GM20000 (cell line): ENCODE results near the gene MRPL51.

ENCODE experiments used
- DNase-seq: peaks from one replicate; pipeline ENCODE4 v3.0.0; 2012; ENCODE audit warnings: low spot score
- TF ChIP-seq, protein P1 (sequence below): IDR thresholded peaks from 2 replicates; pipeline ENCODE4 v1.5.1; 2012; ENCODE audit warnings: mild to moderate bottlenecking, control low read depth; ENCODE audit errors: extremely low read depth, missing control alignments

Gene MRPL51

DNA sequence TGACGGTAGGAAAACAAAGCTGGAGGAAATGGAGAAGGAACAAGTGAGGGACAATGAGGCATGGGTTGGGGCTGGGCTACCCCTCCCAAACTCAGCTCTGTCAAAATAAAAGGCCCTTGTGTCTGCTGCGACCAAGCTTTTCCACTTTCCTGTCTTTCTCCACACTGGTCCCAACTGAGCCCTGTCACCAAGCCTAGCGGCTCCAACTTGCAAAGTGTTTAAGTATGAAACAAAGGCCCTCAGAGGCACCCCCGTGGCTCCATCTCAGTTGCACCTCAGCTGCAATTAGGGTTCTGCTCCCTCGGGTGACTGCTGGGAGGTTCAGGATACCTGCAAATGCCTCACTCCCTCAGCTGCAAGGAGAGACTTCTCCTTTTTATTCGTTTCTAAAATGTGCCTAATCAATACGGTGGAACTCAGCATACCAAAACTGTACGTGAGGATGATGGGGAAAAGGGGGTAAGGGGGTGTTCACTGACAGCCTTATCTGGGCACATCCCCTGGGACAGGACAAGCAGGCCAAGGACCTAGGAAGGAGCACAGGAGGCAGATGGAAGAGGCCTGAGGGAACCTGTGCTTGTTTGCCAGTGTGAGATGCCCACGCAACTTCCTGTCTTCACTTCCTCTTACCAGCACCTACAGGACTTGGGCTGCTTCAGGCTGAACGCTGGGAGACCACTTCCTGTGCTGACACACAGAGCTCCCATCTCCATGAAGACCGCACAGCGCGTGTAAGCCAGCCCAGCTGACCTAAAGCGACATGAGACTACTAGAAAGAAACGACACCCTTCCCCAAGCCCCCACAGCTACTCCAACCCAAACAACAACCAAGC, 31.4 kb downstream of the MRPL51 start:
- TF ChIP-seq, protein P1, sequence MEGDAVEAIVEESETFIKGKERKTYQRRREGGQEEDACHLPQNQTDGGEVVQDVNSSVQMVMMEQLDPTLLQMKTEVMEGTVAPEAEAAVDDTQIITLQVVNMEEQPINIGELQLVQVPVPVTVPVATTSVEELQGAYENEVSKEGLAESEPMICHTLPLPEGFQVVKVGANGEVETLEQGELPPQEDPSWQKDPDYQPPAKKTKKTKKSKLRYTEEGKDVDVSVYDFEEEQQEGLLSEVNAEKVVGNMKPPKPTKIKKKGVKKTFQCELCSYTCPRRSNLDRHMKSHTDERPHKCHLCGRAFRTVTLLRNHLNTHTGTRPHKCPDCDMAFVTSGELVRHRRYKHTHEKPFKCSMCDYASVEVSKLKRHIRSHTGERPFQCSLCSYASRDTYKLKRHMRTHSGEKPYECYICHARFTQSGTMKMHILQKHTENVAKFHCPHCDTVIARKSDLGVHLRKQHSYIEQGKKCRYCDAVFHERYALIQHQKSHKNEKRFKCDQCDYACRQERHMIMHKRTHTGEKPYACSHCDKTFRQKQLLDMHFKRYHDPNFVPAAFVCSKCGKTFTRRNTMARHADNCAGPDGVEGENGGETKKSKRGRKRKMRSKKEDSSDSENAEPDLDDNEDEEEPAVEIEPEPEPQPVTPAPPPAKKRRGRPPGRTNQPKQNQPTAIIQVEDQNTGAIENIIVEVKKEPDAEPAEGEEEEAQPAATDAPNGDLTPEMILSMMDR: no peak
- peak; percentile 82 for DNase-seq

DNA sequence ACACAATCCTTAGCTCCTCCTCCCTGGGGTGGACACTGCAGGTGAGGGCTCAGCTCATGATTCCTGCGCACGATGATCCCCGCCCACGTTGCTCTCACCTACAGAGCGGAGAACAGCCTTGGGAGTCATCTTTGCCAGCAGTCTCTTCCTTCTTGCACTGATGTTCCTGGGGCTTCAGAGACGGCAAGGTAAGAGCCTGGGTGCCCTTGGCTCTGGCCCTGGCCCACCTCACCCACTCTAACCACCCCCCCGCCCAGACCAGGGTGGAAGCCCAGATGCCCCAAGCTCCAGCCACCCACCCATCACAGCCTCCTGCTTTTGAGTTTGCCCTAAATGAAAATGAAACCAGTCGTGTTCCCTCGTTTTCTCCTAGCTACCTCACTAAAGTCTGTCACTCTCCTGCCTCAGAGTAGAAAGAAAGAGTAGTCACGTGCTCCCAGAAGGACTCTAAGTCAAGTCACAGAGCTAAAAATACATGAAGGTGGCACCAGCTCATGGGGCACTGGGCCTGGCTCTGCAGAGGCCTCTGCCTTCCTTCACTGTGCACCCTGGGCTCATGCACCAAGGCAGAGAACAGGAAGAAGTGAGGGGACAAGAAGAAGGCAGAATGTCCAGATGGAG, 32.2 kb downstream of the MRPL51 start:
- TF ChIP-seq, protein P1: no peak
- DNase-seq: no peak

DNA sequence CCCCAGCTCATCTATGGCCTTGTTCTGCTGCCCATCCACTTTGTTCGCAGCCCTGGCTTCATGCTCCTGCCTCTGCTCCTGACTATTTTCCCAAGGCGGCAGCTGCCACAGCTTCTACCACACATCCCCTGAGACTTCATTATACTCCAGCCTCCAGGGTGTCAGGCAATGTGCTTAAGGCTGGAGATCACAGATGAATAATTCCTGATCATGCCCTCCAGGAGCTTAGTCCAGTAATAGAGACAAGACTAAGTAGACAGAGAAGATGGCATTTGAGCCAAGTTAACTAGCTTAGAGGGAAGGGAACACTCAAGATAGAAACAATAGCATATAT, 34.1 kb downstream of the MRPL51 start:
- no peak for DNase-seq
- TF ChIP-seq, protein P1: no peak

DNA sequence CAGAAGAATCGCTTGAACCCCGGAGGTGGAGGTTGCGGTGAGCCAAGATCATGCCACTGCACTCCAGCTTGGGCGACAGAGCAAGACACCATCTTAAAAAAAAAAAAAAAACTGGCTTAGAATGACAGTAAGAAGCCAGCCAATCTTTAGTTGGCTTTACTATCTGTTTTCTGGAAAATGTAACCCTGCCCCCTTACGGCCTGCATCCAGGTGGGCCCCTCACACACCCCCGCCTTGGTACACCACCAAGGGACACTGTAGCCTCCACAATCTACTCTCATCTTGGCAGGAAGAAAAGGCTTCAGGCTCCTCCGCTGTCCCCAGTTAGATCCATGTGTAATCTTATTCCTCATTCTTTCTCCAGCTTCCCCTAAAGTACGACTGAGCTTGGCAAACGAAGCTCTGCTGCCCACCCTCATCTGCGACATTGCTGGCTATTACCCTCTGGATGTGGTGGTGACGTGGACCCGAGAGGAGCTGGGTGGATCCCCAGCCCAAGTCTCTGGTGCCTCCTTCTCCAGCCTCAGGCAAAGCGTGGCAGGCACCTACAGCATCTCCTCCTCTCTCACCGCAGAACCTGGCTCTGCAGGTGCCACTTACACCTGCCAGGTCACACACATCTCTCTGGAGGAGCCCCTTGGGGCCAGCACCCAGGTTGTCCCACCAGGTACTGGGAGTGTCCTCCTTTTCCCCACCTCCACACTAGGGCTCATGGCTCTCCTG, 34.6 kb downstream of the MRPL51 start:
- no peak for DNase-seq
- TF ChIP-seq, protein P1: no peak

DNA sequence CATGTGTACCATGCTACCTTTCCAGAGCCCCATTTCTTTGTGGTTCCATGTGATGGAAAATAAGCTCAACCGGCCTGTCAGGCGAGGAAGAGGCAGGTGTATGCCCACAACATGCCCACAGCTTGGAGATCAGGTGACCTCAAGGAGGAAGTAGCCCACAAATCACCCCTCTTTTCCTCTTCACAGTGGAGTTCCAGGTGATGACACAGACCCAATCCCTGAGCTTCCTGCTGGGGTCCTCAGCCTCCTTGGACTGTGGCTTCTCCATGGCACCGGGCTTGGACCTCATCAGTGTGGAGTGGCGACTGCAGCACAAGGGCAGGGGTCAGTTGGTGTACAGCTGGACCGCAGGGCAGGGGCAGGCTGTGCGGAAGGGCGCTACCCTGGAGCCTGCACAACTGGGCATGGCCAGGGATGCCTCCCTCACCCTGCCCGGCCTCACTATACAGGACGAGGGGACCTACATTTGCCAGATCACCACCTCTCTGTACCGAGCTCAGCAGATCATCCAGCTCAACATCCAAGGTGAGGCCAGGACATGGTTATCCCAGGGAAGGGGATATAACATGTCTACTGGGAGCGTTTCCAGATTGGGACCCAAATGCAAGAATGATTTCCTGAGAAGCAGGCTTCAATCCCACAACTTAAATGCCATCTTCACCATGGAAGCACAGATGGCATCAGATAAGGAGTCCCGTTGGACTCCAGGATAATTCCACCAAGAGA, 35.7 kb downstream of the MRPL51 start:
- TF ChIP-seq, protein P1: no peak
- DNase-seq: no peak

DNA sequence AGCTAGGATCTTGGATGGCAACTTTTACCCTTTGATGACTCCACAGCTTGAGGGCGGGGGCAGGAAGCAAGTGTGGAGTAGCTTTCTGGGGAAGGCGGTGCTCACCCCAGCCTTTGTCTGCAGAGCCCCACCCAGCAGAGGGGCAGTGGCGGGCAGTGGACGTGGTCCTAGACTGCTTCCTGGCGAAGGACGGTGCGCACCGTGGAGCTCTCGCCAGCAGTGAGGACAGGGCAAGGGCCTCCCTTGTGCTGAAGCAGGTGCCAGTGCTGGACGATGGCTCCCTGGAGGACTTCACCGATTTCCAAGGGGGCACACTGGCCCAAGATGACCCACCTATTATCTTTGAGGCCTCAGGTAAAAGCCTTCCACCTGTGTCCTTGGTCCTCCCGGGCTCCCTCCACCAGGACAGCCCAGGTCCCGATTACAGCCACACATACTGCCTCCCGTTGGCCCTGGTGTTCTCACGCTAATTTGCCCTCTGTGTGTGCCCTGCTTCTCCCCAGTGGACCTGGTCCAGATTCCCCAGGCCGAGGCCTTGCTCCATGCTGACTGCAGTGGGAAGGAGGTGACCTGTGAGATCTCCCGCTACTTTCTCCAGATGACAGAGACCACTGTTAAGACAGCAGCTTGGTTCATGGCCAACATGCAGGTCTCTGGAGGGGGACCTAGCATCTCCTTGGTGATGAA, 40.0 kb downstream of the MRPL51 start:
- TF ChIP-seq, protein P1: no peak
- DNase-seq: no peak
